CD4-positive, alpha-beta T cell treated with Interleukin-17A for 4 hours (primary cell): Measurements from ENCODE around the gene PPM1L.

Experiments used
- DNase-seq: peaks from one replicate; pipeline ENCODE4 v3.0.0-alpha.2; 2020; ENCODE audit warnings: mixed read lengths

Gene PPM1L

DNA sequence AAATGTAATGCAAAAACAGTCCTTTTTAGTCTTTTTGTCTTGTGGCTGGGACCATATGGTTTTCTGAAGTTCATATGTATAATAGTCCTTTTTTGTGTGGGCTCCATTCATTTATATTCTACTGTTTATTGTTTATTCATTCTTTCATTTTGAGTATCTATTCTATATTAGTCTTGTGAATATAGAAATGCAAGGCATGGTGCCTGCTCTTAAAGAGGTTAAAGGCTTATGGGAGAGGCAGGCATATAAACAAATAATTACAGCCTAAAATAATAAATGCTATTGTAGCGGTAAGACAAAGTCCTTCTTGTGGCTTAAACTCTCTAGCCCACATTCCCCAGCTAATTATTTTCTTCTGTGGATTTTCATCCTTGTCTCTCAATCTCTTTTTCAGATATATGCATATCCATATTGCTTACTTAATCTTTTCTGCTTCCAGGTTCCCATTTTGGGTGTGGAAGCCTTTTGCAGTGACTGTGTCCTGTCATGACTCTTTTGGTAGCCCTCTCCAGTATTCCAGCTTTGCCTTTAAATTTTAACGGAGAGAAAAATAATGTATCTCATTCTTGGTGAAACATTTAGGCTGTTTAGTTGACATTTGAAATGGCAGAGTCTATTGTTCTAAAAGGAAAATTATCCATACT lies 101.6 kb downstream of the PPM1L start:
- no peak for DNase-seq

- DNase-seq: no peak
Observed at GRCh38 chr3:160860346-160860745, 104.3 kb downstream of the PPM1L start.

GRCh38 chr3:160869825-160870224 lies 113.8 kb downstream of the PPM1L start:
- DNase-seq: no peak

DNA sequence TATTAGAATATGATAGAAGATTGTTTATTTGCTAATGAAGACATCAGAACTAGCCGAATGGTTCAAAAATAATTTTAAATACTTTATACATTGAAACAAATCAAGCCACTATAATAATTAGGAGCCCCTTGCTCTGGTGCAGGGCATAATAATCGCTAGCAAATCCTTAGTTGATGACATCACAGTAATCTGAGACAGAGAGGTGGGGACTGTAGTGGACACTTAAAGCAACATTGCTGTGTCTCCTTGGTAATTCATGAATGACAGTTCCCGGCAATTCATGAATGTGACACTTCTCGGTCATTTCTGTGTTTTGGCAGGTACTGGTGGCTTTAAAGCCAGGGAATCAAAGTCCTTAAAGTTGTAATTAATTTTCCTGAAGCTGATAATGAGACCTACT lies 114.3 kb downstream of the PPM1L start:
- no peak for DNase-seq

DNA sequence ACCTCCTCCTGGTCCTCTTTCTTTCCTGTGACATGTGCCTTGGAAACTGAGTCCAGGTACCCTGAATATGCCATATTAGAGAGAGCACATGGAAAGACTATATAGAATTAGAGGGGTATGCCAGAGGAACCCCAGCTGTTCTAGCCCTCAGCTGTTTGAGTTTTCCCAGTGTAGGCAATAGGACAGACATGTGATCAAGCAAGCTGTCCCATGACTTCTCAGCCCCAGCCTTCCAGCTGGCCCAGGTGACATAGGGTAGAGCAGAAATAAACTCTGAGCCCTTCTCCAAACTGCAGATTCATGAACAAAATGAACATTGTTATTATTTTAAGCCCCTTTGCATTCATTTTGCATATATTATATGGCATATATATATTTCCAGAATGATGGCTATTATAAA lies 118.7 kb downstream of the PPM1L start:
- DNase-seq: no peak

GRCh38 chr3:160876643-160877042 lies 120.6 kb downstream of the PPM1L start:
- DNase-seq: no peak

DNA sequence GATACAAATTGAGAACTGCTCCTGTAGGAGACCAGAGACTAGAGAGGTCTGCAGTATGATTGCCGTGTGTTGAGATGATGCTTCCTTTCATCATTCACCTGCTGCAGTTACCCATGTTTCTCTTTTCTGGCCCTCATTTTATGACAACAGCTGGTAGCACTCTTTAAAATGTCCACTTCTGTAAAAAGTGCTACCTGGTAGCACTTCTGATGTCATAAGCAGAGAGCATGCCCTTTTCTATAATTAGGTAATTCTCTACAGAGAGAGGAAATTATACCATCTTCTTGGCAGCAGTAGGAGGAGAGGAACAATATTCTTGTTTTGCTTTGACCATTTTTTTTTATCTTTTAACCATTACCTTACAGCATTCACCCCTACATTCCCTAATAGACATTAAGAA lies 123.8 kb downstream of the PPM1L start:
- DNase-seq: no peak

DNA sequence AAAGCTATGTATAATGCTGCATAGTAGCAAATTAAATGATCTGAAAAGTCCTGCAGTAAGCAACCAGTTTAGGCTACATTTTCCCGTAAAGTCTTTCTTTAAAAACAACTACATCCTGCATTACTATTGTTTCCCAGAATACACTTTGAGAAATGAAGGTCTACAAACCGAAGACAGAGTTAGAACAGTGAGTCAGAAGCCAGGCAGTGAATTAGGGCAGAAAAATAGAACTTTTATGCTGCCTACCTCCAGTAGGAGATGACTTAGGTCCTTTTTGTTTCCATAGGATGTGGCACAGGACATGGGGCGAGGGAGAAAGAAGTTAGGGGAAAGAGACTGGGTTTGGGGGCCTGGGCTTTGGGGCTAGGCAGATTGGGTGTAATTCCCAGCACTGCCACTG lies 127.3 kb downstream of the PPM1L start:
- DNase-seq: no peak

DNA sequence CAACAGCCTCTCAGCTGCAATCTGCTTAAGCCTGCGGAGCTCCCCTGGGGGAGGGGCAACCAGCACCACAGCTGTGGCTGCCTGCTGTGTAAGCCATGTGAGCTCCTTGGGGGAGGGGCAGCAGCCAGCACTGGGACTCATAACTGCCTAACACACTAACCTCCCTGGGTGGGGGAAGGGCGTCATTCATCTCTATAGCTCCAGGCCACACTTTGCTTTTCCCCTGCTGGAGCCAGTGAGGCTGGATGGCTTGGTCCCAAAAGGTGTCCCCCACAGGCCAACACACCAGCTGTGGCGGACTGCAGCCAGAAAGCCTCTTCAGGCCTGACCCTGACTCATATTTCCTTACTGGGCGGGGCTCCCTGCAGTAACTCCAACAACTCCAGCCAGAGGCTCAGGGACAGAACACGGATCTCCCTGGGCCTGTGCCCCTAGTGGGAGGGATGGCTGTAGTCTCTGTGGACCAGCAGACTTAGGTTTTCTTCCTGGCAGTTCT lies 129.8 kb downstream of the PPM1L start:
- no peak for DNase-seq

DNA sequence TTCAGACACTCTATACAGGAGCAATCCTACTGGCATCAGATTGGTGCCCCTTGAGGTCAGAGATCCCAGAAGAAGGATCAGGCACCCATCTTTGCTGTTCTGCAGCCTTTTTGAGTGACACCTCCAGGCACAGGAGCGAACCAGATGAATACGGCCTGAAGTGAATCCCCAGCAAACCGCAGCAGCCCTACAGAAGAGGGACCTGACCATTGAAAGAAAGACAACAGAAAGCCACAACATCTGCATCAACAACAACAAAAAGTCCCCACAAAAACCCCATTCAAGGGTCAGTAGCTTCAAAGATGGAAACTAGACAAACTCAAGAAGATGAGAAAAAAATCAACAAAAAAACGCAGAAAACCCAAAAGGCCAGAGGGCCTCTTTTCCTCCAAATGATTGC lies 130.4 kb downstream of the PPM1L start:
- no peak for DNase-seq

- DNase-seq: no peak
Observed at GRCh38 chr3:160893207-160893606, 137.2 kb downstream of the PPM1L start.

DNA sequence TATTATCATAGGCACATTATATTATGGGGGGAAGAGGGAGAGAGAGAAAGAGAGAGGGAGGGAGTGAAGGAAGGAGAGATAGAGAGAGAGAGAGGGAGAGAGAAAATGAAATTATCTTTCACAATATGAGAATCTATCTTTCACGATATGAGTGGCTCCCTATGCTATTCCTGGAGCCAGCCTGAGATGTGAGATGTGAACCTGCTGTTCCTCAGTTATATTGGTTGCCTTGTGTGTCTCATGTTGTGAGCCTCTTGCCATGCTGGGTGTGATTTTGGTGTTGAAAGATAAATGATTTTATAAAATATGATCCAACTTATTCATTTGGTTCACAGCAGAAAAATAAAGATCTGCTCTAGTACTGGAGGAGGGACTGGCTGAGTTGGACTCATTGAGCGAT lies 148.7 kb downstream of the PPM1L start:
- DNase-seq: no peak

GRCh38 chr3:160906646-160907045 lies 150.6 kb downstream of the PPM1L start:
- no peak for DNase-seq

DNA sequence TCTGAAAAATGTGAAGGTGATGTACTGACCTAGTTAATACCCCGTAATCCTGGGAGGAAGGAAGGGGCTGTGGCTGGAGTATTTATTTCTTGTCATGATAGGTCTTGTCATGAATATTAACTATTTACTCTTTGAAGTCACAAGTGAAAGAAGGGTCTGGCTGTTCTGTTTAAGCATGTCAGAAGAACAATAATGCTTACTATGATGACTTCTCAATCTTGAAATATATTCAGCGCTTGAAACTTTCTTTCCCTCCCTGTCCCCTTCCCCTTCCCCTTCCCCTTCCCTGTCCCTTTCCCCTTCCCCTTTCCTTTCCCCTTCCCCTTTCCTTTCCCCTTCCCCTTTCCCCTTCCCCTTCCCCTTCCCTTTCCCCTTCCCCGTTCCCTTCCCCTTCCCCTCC lies 153.9 kb downstream of the PPM1L start:
- DNase-seq: no peak

- no peak for DNase-seq
Observed at GRCh38 chr3:160911411-160911810, 155.4 kb downstream of the PPM1L start.

DNA sequence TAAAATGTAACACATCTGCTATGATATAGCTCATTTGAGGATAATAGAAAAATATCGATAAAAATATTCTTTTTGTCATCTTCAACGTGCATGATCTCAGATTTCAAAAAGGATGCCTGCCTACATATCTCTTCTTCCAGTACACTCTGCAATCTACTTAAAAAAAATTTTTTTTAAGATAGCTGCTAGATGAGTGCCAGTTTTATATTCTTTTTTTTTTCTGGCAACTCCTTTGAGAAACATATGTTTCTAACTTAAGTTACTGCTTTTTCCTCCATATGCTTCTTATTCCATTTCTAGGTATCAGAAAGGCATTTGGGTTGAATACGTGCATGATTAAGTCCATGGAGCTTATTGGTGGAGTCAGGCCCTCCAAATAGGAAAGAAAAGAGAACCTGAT lies 160.4 kb downstream of the PPM1L start:
- no peak for DNase-seq

DNA sequence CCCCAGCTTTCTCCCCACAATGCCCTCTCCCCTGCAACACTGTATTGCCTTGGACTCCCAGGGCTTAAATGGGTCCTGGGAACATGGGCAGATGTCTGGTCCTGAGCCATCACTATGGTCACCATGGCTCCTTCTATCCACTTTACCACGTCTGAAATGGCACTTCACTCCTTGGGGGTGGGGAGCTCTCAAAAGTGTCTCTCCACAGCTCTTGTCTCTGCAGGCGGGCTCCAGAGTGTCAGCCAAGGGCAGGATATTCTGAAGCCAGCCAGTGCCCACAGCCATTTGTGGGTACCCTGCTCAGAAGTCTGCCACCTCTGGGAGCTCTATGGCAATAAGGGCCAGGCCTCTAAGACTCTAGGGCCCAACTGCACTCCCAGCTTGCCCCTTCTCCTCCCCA lies 163.9 kb downstream of the PPM1L start:
- no peak for DNase-seq

- DNase-seq: no peak
Observed at GRCh38 chr3:160921020-160921635, 165.1 kb downstream of the PPM1L start.

DNA sequence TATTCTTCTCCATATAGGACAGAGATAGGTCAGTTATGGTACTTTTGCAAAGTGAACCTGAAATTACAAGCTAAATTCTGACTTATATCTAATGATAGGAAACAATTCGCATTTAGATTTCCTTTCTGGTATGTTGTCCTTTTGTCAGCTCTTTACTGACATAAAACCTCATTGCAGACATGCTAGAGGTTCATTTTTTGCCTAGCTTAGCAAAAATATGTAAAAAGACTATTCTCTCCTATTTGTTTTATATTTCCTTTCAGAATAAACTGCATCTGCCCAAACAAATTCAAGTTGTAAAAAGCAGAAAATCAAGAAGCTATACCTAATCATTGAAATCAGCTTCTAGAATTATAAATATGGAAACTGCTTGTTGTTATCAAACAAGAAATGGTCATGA lies 168.7 kb downstream of the PPM1L start:
- no peak for DNase-seq

DNA sequence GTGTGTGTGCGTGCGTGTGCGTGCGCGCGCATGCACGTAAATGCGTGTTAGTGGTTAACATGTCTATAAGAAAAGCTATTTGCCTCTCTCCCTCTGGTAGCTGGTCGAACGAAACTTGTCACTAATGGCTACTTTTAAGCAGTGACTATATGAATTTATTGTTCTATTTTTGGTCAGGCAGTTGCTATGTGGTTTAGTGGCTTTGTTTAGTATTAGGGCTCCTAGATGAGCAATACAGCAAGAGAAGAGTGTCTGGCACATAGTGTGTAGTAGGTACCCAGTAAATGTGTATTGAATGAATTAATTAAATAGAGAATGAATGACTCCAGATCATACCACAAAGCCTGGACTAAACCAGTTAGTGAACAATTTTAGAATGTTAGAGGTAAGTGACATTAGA lies 171.6 kb downstream of the PPM1L start:
- DNase-seq: no peak

DNA sequence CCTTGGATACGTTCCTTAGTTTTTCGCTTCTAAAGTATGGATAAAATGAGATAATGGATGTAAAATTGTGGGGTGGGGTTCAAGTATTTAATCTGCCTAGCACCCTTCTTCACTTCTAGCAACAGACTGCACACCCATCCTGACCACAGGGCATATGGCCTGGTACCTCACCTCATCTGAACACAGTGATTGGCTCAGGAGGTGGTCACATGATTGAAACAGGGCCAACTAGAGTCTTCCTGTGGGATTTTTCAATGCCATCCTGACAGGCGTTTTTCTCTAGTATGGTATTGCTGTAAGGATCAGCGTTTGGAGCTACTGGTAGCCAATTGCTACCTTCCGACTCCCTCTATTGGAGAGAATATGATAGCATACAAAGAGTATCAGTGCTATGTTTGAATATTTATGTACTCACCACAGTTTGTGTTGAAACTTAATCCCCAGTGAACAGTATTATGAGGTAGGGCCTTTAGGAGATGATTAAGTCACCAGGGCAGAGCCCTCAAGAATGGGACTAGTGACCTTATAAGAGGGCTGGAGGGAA lies 172.2 kb downstream of the PPM1L start:
- no peak for DNase-seq

GRCh38 chr3:160929595-160929994 lies 173.6 kb downstream of the PPM1L start:
- DNase-seq: no peak

- no peak for DNase-seq
Observed at GRCh38 chr3:160931474-160931873, 175.4 kb downstream of the PPM1L start.

DNA sequence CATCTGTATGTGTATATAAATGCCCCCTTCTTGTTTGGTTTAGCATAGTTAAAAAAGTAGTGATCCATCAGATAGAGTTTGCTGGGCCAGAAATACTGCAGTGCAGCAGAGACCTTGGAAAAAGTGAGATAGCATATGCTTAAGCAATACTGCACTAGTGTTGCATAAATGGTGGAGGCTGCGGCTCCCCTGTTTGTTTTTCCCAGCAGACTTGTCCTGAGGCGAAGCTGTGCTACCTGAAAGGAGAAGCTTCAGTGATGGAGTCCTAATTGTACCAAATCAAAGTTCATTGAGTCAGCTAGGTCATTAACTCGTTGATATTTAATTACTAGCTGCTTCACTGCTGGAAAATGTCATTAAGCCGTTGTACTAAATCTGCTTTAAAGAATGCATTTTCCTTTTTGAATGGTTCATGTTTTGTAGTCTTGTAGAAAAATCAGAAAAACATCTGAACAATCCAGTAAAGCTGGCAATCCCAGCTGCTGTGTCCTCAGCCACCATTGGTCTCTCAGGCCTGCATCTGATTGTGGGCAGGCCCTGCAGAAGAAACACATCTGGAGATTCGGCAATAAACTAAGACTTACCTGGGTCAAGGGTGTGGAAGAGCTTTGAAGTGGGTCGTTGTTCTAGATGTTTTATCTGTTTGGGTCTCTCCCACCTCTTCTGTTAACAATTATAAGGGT lies 179.5 kb downstream of the PPM1L start:
- no peak for DNase-seq
